Activated CD4-positive, alpha-beta T cell treated with anti-CD3 and anti-CD28 coated beads for 36 hours (primary cell): ENCODE data around the gene ATG10. TPM values are rescaled to one million over a fixed set of nuclear protein-coding genes. Genes with fewer than 3 reads are reported as not detected.
"Not testable (repeated sequence)": the region's sequence is repeated elsewhere in the genome, so short reads cannot be mapped to it uniquely, and the experiment has no call there.

Source experiments
- ATAC-seq: fragments of 200-7000 bp; cut with Tn5 transposase; one replicate; pipeline ENCODE4 v1.10.0; 2021; ENCODE audit warnings: mild to moderate bottlenecking, moderate library complexity
- CTCF ChIA-PET: fragments of 350-600 bp; sonication (Branson Sonifier 250); formaldehyde crosslinking; loops from one replicate; lab custom pipeline; 2021; ENCODE audit warnings: antibody characterized with exemption; lab: Charles Lee
- POLR2A ChIA-PET: fragments of 350-600 bp; sonication (Branson Sonifier 250); formaldehyde crosslinking; loops from one replicate; lab custom pipeline; 2021; ENCODE audit warnings: antibody characterized with exemption, inconsistent platforms; lab: Charles Lee
- DNase-seq: peaks from one replicate; pipeline ENCODE4 v3.0.0-alpha.2; 2020
- H3K27ac Mint-ChIP-seq: one replicate; pipeline ENCODE4 v1.8.0; 2021; ENCODE audit warnings: mixed read lengths
- H3K27me3 Mint-ChIP-seq: one replicate; pipeline ENCODE4 v1.8.0; 2021; ENCODE audit warnings: mixed read lengths
- H3K36me3 Mint-ChIP-seq: one replicate; pipeline ENCODE4 v1.8.0; 2021; ENCODE audit warnings: low read depth, mixed read lengths
- H3K4me1 Mint-ChIP-seq: one replicate; pipeline ENCODE4 v1.8.0; 2021; ENCODE audit warnings: mixed read lengths
- H3K4me3 Mint-ChIP-seq: one replicate; pipeline ENCODE4 v1.8.0; 2021; ENCODE audit warnings: mild to moderate bottlenecking, moderate library complexity, mixed read lengths
- H3K9me3 Mint-ChIP-seq: one replicate; pipeline ENCODE4 v1.8.0; 2021; ENCODE audit warnings: low read depth, mixed read lengths
- intact Hi-C, 2 experiments: fragments of 100-400 bp; cut with DNase I in 1 of 2; cut with micrococcal nuclease in 1 of 2; formaldehyde crosslinking; loops; one replicate each; pipeline versions ENCODE4 v1.14.2 to v1.15.1; 2022 to 2024; cut with DNase I, micrococcal nuclease
- total RNA-seq, 2 experiments: library from RNA; stranded (reverse); gene quantifications; one replicate each; pipeline ENCODE4 v1.2.3, GENCODE V29; 2021

The ATG10 gene
- total RNA-seq, 2 experiments from 2014 or later = 4.7 to 8.1 TPM

DNA sequence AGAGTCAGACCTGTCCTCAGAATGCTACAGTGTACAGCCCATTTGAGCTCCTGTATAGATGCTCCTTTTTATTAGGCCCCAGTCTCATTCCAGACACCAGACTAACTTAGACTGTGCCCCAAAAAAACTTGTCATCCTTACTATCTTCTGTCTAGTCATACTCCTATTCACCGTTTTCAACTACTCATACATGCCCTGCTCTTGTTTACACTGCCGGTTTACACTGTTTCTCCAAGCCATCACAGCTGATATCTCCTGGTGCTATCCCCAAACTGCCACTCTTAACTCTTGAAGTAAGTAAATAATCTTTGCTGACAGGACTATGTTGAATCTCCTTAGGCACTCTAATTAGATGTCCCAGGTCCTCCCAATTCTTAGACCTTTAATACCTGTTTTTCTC, 13.7 kb upstream of the ATG10 start:
- ATAC-seq, intact Hi-C loops, H3K27ac Mint-ChIP-seq, DNase-seq, H3K36me3 Mint-ChIP-seq, H3K4me1 Mint-ChIP-seq, H3K4me3 Mint-ChIP-seq, H3K27me3 Mint-ChIP-seq, POLR2A ChIA-PET, CTCF ChIA-PET, H3K9me3 Mint-ChIP-seq: not testable (repeated sequence)

DNA sequence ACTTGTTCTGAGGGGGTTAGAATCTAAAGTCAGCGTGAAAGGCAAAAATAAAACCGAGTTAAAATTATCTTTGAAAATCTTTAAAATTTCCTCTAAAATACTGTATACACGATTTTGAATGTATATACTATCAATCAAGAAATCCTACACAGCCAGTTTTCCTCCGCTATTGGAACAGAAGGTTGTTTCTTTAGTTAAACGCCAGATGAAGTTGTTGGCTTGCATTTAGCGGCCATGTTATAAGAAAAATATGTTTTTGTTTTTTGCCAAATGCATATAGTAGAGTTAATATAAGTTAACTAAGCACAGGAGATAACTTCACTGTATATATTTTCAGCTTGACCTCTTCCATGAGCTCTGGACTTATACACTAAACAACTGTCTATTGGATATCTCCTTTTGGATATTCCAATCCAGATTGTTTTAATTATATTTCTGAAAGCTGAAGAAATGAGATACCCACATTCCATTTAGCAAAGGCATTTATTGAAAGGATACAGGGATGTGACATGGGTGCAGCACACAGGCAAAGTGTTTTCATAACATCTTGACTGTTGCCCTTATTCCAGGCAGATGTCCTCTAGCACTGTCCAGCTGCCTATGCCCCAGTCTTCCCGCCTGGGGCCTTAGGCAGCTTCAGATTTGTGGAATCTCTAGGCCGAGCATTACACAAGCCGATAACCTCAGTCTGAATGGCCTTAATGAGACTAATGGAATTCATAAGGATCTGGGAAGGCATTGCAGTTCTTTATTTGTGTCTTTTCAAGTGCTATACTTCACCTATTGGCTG, 10.0 kb upstream of the ATG10 start:
- Mint-ChIP-seq H3K27ac (no peak overlapping the region), H3K4me3 (no peak overlapping the region), H3K27me3 (no peaks in the 10 kb centered on the region), H3K9me3 (no peaks in the 10 kb centered on the region), H3K36me3 (no peaks in the 10 kb centered on the region), H3K4me1 (no peaks in the 10 kb centered on the region)
- POLR2A ChIA-PET = no interaction called here
- no peak for ATAC-seq
- CTCF ChIA-PET = interaction anchor here (0.7 kb wide), 1 partner anchor 69 kb away, joined by 3 read pairs; no protein-coding TSS in a partner anchor
- intact Hi-C loops = no loop called here
- no peak for DNase-seq

DNA sequence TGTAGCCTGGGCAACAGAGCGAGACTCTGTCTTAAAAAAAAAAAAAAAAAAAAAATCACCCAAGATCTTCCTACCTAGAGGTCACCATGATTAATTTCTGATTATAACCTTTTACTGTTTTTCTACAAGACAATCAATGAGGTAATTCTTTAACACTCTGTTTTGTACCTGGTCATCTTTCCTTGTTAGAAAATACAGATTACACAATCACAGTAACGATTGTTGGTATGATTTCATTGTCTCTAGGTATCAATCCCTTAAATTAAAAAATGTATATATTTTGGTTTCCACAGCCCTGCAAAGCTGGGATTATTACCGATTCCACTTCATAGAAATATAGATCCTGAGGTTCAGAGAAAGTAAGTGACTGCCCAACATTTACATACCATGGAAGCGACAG, 8.3 kb upstream of the ATG10 start:
- no peak for ATAC-seq
- no peaks in the 10 kb centered on the region for H3K27me3 Mint-ChIP-seq
- no peaks in the 10 kb centered on the region for H3K36me3 Mint-ChIP-seq
- ChIA-PET CTCF (no interaction called here), POLR2A (no interaction called here)
- H3K4me1 Mint-ChIP-seq = no peaks in the 10 kb centered on the region
- no peak overlapping the region for H3K27ac Mint-ChIP-seq
- H3K4me3 Mint-ChIP-seq = no peak overlapping the region
- intact Hi-C loops = no loop called here
- no peaks in the 10 kb centered on the region for H3K9me3 Mint-ChIP-seq
- DNase-seq = no peak

DNA sequence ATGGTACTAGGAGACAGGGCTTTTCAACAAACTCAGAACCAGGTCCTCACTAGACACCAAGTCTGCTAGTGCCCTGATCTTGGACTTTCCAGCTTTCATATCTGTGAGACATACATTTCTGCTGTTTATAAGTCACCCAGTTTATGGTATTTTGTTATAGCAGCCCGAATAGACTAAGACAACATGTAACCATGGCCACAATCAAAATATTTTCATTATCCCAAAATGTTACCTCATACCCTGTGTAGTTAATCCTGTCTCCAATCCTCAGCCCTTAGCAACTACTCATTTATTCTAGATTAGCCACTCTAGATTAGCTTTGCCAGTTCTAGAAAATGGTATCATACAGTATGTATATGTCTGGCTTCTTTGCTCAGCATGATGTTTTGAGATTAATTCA, 6.3 kb upstream of the ATG10 start:
- intact Hi-C loops = no loop called here
- Mint-ChIP-seq H3K27me3 (no peaks in the 10 kb centered on the region), H3K4me1 (peaks cover 3% of the 10 kb centered on the region), H3K4me3 (no peak overlapping the region), H3K27ac (no peak overlapping the region), H3K9me3 (no peaks in the 10 kb centered on the region), H3K36me3 (no peaks in the 10 kb centered on the region)
- ChIA-PET POLR2A (interaction anchor here (0.7 kb wide), 1 partner anchor 27 kb away, joined by 3 read pairs; no protein-coding TSS in a partner anchor), CTCF (no interaction called here)
- no peak for ATAC-seq
- no peak for DNase-seq

DNA sequence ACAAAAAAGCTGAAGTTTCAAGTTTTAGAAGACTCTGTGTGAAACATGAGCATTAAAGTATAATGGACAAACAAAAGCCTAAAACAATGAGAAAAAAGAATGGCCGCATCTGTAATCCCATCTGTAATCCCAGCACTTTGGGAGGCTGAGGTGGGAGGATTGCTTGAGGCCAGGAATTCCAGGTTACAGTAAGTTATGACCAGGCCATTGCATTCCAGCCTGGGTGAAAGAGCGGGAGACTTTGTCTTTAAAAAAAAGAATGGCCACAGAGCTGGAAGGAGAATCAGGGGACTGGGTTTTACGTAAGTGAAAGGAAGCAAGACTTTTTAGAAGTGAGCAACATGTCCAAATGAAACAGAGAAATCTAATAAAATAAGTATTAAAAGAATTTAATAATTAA, 2.6 kb upstream of the ATG10 start:
- peaks cover 18% of the 10 kb centered on the region for H3K4me1 Mint-ChIP-seq
- peaks cover 4% of the 10 kb centered on the region for H3K36me3 Mint-ChIP-seq
- ATAC-seq = no peak
- H3K4me3 Mint-ChIP-seq = no peak overlapping the region
- DNase-seq = no peak
- ChIA-PET POLR2A (no interaction called here), CTCF (no interaction called here)
- H3K9me3 Mint-ChIP-seq = no peaks in the 10 kb centered on the region
- H3K27me3 Mint-ChIP-seq = no peaks in the 10 kb centered on the region
- intact Hi-C loops = no loop called here
- no peak overlapping the region for H3K27ac Mint-ChIP-seq

DNA sequence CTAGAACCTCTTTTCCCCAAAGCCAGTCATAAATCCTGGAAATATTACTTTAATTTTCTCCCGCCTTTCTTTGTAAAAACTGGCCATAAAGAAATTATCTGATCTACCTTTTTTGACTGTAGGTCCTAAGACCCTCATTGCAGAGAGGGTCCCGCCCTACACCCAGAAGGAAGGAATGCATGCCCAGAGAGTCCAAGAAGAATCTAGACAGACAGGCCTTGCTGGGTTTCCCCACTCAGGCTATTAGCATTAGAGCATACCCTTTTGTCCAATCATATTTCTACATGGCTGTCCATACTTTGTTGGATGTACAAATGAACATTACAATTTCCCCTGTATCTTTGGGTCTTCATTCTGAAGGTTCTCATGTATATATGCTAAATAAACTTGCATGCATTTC, 1.9 kb upstream of the ATG10 start:
- Mint-ChIP-seq H3K4me1 (peaks cover 22% of the 10 kb centered on the region), H3K27me3 (no peaks in the 10 kb centered on the region), H3K36me3 (peaks cover 4% of the 10 kb centered on the region), H3K9me3 (no peaks in the 10 kb centered on the region), H3K4me3 (no peak overlapping the region), H3K27ac (no peak overlapping the region)
- intact Hi-C loops = loop anchor here (2.0 to 10.0 kb wide), 8 partner anchors 119 to 1315 kb away; partner anchors contain the start of genes ZCCHC9 (in 2 of the 2), DHFR (in 1 of the 2), MSH3 (in 1 of the 2) and RPS23 (in 1 of the 2)
- DNase-seq = no peak
- CTCF ChIA-PET = no interaction called here
- POLR2A ChIA-PET = no interaction called here
- no peak for ATAC-seq

DNA sequence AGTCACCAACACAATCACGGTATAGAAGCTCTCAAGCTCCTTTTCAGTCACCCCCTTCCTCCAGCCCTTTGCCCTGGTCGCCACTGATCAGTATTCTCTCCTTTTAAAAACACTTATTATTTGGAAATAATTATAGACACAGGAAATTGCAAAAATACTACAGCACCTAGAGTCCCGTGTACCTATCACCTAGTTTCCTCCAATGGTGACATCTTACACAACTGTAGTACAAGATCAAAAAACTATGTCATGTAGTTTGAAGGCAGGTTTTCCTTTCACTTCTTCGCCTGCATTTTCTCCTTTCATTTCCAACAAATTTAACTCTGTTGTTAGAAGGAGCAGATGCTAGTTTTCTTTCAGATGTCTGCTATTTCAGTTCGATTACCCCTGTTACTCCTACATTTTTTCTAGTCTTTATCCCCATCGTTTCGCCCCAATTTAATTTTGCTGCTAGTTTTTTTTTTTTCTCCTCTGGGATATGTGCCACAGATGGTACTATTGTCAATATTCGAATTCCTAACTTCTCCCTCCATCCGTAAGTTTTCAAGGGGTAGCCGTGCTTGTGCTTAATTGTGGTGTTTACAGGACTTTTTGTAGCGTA, 612 bp upstream of the ATG10 start:
- ChIA-PET CTCF (no interaction called here), POLR2A (interaction anchor here (0.9 kb wide), 1 partner anchor 119 kb away, joined by 3 read pairs; no protein-coding TSS in a partner anchor)
- Mint-ChIP-seq H3K36me3 (peaks cover 4% of the 10 kb centered on the region), H3K9me3 (no peaks in the 10 kb centered on the region), H3K27me3 (no peaks in the 10 kb centered on the region), H3K4me1 (peaks cover 22% of the 10 kb centered on the region), H3K27ac (peak overlapping the region; percentile 99), H3K4me3 (peak overlapping the region; percentile 96)
- ATAC-seq (peak; percentile 19), DNase-seq (peak; percentile 29)
- intact Hi-C loops = loop anchor here (1.0 to 10.0 kb wide), 9 partner anchors 120 to 1316 kb away; partner anchors contain the start of genes ZCCHC9 (in 2 of the 2), DHFR (in 1 of the 2), MSH3 (in 1 of the 2) and RPS23 (in 1 of the 2)

DNA sequence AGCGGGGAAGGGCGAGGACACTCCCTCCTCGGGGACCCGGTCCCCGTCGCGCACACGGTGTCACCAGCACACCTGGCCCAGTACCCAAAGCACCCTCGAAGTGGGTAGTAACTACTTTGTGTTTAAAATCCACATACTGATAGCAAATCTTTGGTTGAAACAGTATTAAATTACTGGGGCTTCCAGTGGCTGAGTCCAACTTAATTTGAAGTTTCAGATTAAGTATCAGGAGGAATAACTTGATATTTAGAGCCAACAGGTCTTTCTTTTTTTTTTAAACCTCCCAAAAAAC, 615 bp downstream of the ATG10 start:
- CTCF ChIA-PET = interaction anchor here (0.7 kb wide), 1 partner anchor 546 kb away, joined by 3 read pairs; no protein-coding TSS in a partner anchor
- Mint-ChIP-seq H3K27ac (peak overlapping the region; percentile 87), H3K27me3 (no peaks in the 10 kb centered on the region), H3K9me3 (no peaks in the 10 kb centered on the region), H3K4me1 (peaks cover 22% of the 10 kb centered on the region), H3K4me3 (peak overlapping the region; percentile 96), H3K36me3 (peaks cover 7% of the 10 kb centered on the region)
- no peak for ATAC-seq
- POLR2A ChIA-PET = no interaction called here
- intact Hi-C loops = loop anchor here (1.0 to 10.0 kb wide), 11 partner anchors 132 to 1318 kb away; partner anchors contain the start of genes RPS23 (in 2 of the 2), SSBP2 (in 2 of the 2), ZCCHC9 (in 2 of the 2) and DHFR (in 1 of the 2)
- no peak for DNase-seq

DNA sequence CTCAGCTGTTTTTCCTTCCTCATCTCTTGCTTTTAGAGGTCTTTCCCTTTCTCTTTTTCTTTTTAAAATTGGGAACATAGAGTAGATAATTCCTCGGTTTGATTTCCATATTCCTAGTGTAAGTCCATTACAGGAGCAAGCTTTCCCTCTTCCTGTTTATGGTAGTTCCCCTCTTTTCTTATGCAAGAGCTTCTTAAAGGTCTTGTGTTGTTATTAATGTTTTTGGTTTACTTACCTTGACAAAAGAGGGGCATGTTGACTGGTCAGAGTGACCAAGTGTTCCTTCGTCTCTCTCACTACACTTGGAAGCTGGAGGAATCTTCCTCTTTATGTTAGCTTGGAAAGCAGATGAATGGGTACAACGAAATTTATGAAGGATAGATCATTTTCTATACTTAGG, 8.3 kb downstream of the ATG10 start:
- intact Hi-C loops = no loop called here
- no peak for DNase-seq
- POLR2A ChIA-PET = interaction anchor here (0.7 kb wide), 1 partner anchor 120 kb away, joined by 4 read pairs; no protein-coding TSS in a partner anchor
- no peak overlapping the region for H3K27ac Mint-ChIP-seq
- H3K27me3 Mint-ChIP-seq = no peaks in the 10 kb centered on the region
- H3K4me1 Mint-ChIP-seq = no peaks in the 10 kb centered on the region
- no peak overlapping the region for H3K4me3 Mint-ChIP-seq
- peaks cover 30% of the 10 kb centered on the region for H3K36me3 Mint-ChIP-seq
- CTCF ChIA-PET = no interaction called here
- ATAC-seq = no peak
- H3K9me3 Mint-ChIP-seq = no peaks in the 10 kb centered on the region

DNA sequence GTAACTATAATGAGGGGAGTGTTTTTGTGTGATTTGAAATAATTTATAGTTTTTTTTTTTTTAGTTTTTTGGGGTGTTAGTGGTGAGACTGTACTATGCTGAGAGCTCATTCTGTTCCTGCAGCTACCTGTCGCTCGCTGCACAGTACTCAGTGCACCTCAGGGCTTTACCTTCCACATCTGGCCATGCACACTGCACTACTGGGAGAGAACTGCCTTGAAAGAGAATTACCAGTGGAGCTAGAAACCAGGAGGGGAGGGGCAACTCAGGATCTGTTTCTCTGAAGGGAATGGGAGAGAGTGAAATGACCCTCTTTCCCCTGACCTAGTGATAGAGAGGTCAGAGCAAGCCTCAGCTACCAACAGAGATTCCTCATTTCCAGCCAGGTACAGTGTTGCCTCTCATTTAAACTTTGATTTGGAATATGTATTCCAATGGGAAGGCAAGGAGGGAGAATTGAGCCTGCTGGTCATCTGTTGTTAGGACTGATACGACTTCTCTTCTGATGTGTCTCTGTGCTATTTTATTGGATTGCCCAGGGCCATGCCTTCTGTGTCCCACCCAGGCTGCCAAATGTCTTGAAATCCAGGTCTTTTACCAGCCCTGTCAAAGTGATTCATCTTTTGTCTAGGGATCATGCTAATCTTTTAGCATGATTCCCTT, 8.9 kb downstream of the ATG10 start:
- Mint-ChIP-seq H3K36me3 (peaks cover 30% of the 10 kb centered on the region), H3K9me3 (no peaks in the 10 kb centered on the region), H3K27ac (no peak overlapping the region), H3K27me3 (no peaks in the 10 kb centered on the region), H3K4me3 (no peak overlapping the region), H3K4me1 (no peaks in the 10 kb centered on the region)
- ATAC-seq = no peak
- no peak for DNase-seq
- intact Hi-C loops = no loop called here
- CTCF ChIA-PET = no interaction called here
- POLR2A ChIA-PET = interaction anchor here (0.7 kb wide), 1 partner anchor 120 kb away, joined by 4 read pairs; no protein-coding TSS in a partner anchor

DNA sequence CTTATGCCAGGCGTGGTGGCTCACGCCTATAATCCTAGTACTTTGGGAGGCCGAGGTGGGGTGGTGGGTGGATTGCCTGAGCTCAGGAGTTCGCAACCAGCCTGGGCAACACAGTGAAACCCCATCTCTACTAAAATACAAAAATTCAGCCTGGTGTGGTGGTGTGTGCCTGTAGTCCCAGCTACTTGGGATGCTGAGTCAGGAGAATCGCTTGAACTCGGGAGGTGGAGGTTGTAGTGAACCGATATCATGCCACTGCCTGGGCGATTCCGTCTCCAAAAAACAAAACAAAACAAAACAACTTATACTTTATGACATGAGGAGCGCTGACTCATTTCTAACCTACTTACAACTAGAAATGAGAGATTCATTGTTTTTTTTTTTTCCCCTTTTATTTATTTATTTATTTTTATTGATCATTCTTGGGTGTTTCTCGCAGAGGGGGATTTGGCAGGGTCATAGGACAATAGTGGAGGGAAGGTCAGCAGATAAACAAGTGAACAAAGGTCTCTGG, 10.4 kb downstream of the ATG10 start:
- POLR2A ChIA-PET, H3K27ac Mint-ChIP-seq, ATAC-seq, H3K9me3 Mint-ChIP-seq, H3K4me3 Mint-ChIP-seq, intact Hi-C loops, H3K4me1 Mint-ChIP-seq, DNase-seq, CTCF ChIA-PET, H3K27me3 Mint-ChIP-seq: not testable (repeated sequence)
- peaks cover 30% of the 10 kb centered on the region for H3K36me3 Mint-ChIP-seq
